NCI-H345 treated with DMSO at 0.1 percent for 48 hours (cell line): ENCODE data around the gene GRID1.
"Not testable (repeated sequence)": the region's sequence is repeated elsewhere in the genome, so short reads cannot be mapped to it uniquely, and the experiment has no call there.

Experiments
- DNase-seq: peaks from one replicate; lab custom pipeline; 2025; ENCODE audit not compliant: unreplicated experiment; lab: John Stamatoyannopoulos, UW

GRID1 gene

GRCh38 chr10:86392723-86393094 lies 26.1 kb upstream of the GRID1 start:
- DNase-seq: no peak

- no peak for DNase-seq
Observed at GRCh38 chr10:86391986-86392722, 25.6 kb upstream of the GRID1 start.

GRCh38 chr10:86391236-86391840 lies 24.7 kb upstream of the GRID1 start:
- no peak for DNase-seq

GRCh38 chr10:86390337-86391120 lies 23.9 kb upstream of the GRID1 start:
- DNase-seq: no peak

- no peak for DNase-seq
Observed at GRCh38 chr10:86389441-86390193, 23.0 kb upstream of the GRID1 start.

GRCh38 chr10:86389109-86389440 lies 22.5 kb upstream of the GRID1 start:
- DNase-seq: not testable (repeated sequence)

GRCh38 chr10:86388119-86388704 lies 21.6 kb upstream of the GRID1 start:
- DNase-seq: no peak

GRCh38 chr10:86387178-86387794 lies 20.7 kb upstream of the GRID1 start:
- no peak for DNase-seq

GRCh38 chr10:86385806-86386205 lies 19.2 kb upstream of the GRID1 start:
- no peak for DNase-seq

GRCh38 chr10:86377797-86378146 lies 11.2 kb upstream of the GRID1 start:
- no peak for DNase-seq

GRCh38 chr10:86376852-86377796 lies 10.5 kb upstream of the GRID1 start:
- DNase-seq: peak; percentile 6

- no peak for DNase-seq
Observed at GRCh38 chr10:86376403-86376802, 9.8 kb upstream of the GRID1 start.

GRCh38 chr10:86375204-86375603 lies 8.6 kb upstream of the GRID1 start:
- no peak for DNase-seq

- DNase-seq: no peak
Observed at GRCh38 chr10:86374664-86375063, 8.1 kb upstream of the GRID1 start.

GRCh38 chr10:86373828-86374227 lies 7.2 kb upstream of the GRID1 start:
- no peak for DNase-seq

GRCh38 chr10:86373251-86373650 lies 6.7 kb upstream of the GRID1 start:
- DNase-seq: no peak

- DNase-seq: no peak
Observed at GRCh38 chr10:86372784-86373239, 6.2 kb upstream of the GRID1 start.

GRCh38 chr10:86372119-86372783 lies 5.7 kb upstream of the GRID1 start:
- DNase-seq: no peak

GRCh38 chr10:86371691-86372090 lies 5.1 kb upstream of the GRID1 start:
- no peak for DNase-seq
